HG03139 (cell line): Measurements from ENCODE around the gene STXBP6.

Source experiments
- ATAC-seq: cut with Tn5 transposase; IDR thresholded peaks from one replicate; pipeline ENCODE4 v1.9.1; 2021; ENCODE audit not compliant: unreplicated experiment

Gene STXBP6

GRCh38 chr14:24921903-24922302 lies 128.0 kb downstream of the STXBP6 start:
- no peak for ATAC-seq

- ATAC-seq = no peak
Observed at GRCh38 chr14:24920265-24921075, 129.5 kb downstream of the STXBP6 start.

- ATAC-seq = no peak
Observed at GRCh38 chr14:24918822-24919221, 131.1 kb downstream of the STXBP6 start.

- no peak for ATAC-seq
Observed at GRCh38 chr14:24915958-24916595, 133.9 kb downstream of the STXBP6 start.

- no peak for ATAC-seq
Observed at GRCh38 chr14:24915403-24915921, 134.5 kb downstream of the STXBP6 start.

GRCh38 chr14:24913746-24914145 lies 136.2 kb downstream of the STXBP6 start:
- no peak for ATAC-seq

GRCh38 chr14:24913021-24913420 lies 136.9 kb downstream of the STXBP6 start:
- no peak for ATAC-seq

GRCh38 chr14:24911324-24912109 lies 138.4 kb downstream of the STXBP6 start:
- no peak for ATAC-seq

GRCh38 chr14:24910408-24910986 lies 139.4 kb downstream of the STXBP6 start:
- no peak for ATAC-seq

- ATAC-seq = no peak
Observed at GRCh38 chr14:24909523-24910302, 140.2 kb downstream of the STXBP6 start.

GRCh38 chr14:24908592-24909236 lies 141.2 kb downstream of the STXBP6 start:
- ATAC-seq = no peak

GRCh38 chr14:24904533-24904932 lies 145.4 kb downstream of the STXBP6 start:
- no peak for ATAC-seq

GRCh38 chr14:24903337-24903736 lies 146.6 kb downstream of the STXBP6 start:
- no peak for ATAC-seq

GRCh38 chr14:24900269-24901100 lies 149.5 kb downstream of the STXBP6 start:
- ATAC-seq = no peak

- no peak for ATAC-seq
Observed at GRCh38 chr14:24897793-24898192, 152.2 kb downstream of the STXBP6 start.

- ATAC-seq = no peak
Observed at GRCh38 chr14:24895622-24896021, 154.3 kb downstream of the STXBP6 start.

GRCh38 chr14:24895243-24895583 lies 154.7 kb downstream of the STXBP6 start:
- ATAC-seq = no peak

- ATAC-seq = no peak
Observed at GRCh38 chr14:24894583-24895242, 155.2 kb downstream of the STXBP6 start.
